Panc1 (cell line): ENCODE data around the gene SLC38A9. TPM values are rescaled to one million over a fixed set of nuclear protein-coding genes. Genes with fewer than 3 reads are reported as not detected.

Source experiments
- ATAC-seq: fragments of 200-7000 bp; cut with Tn5 transposase; 2 replicates; pipeline ENCODE4 v1.9.1; 2020; ENCODE audit warnings: mild to moderate bottlenecking, moderate library complexity
- BruUV-seq: library from RNA; stranded (reverse); fragments of 400-500 nt; replicated peaks from 2 replicates; lab custom pipeline; 2021; lab: Mats Ljungman, UMichigan
- CTCF ChIA-PET: fragments of 300-600 bp; sonication (Branson Sonifier 250); formaldehyde crosslinking; loops from one replicate; lab custom pipeline; 2022; ENCODE audit warnings: antibody characterized with exemption; lab: Charles Lee
- POLR2A ChIA-PET: fragments of 300-600 bp; sonication (Branson Sonifier 250); formaldehyde crosslinking; loops from one replicate; lab custom pipeline; 2022; ENCODE audit warnings: antibody characterized with exemption; lab: Charles Lee
- DNase-seq: peaks from one replicate; pipeline ENCODE4 v3.0.0-alpha.2; 2010; ENCODE audit warnings: low read depth, low spot score
- H3K27ac ChIP-seq: 2 replicates; pipeline ENCODE4 v1.5.1; 2011; ENCODE audit warnings: mild to moderate bottlenecking, low read length, inconsistent platforms
- H3K27me3 ChIP-seq: fragments of 200-500 bp; sonication (Bioruptor generic); 2 replicates; pipeline ENCODE4 v1.6.0; 2014; ENCODE audit warnings: low read length, inconsistent platforms; ENCODE audit not compliant: control insufficient read depth, insufficient read depth
- H3K36me3 ChIP-seq: fragments of 200-500 bp; sonication (Bioruptor generic); 2 replicates; pipeline ENCODE4 v1.5.1; 2014; ENCODE audit warnings: inconsistent platforms, mild to moderate bottlenecking, low read length, moderate library complexity; ENCODE audit not compliant: control insufficient read depth, insufficient read depth
- H3K4me1 ChIP-seq: 2 replicates; pipeline ENCODE4 v1.5.1; 2011; ENCODE audit warnings: inconsistent platforms, mild to moderate bottlenecking, low read length, moderate library complexity; ENCODE audit not compliant: control insufficient read depth, insufficient read depth
- H3K4me3 ChIP-seq, 2 experiments: 2 replicates each; pipeline ENCODE4 v1.5.1; 2011 to 2012; ENCODE audit warnings: low read depth in 2 of 2, low read length in 2 of 2, mild to moderate bottlenecking in 2 of 2, inconsistent platforms in 1 of 2, moderate library complexity in 1 of 2
- H3K9me3 ChIP-seq: fragments of 200-500 bp; sonication (Bioruptor generic); 2 replicates; pipeline ENCODE4 v1.5.1; 2014; ENCODE audit warnings: low read depth, mild to moderate bottlenecking, inconsistent platforms, low read length, moderate library complexity; ENCODE audit not compliant: control insufficient read depth, insufficient read depth
- CTCF ChIP-seq: fragments of 450-650 bp; IDR thresholded peaks from 2 replicates; pipeline ENCODE4 v1.5.1; 2017; ENCODE audit warnings: mild to moderate bottlenecking
- POLR2AphosphoS5 ChIP-seq: IDR thresholded peaks from 2 replicates; pipeline ENCODE4 v1.6.1; 2012; ENCODE audit warnings: mild to moderate bottlenecking, low read depth, low read length, moderate library complexity
- REST ChIP-seq, 2 experiments: IDR thresholded peaks; 2 replicates each; pipeline ENCODE4 v1.6.1; 2011 to 2012; ENCODE audit warnings: low read depth in 2 of 2, control low read depth in 1 of 2, low read length in 1 of 2, mild to moderate bottlenecking in 1 of 2, moderate library complexity in 1 of 2; ENCODE audit not compliant: insufficient read depth in 1 of 2
- SIN3A ChIP-seq: IDR thresholded peaks from 2 replicates; pipeline ENCODE4 v1.6.1; 2012; ENCODE audit warnings: low read depth, mild to moderate bottlenecking, low read length, moderate library complexity, borderline replicate concordance; ENCODE audit not compliant: insufficient read depth
- TCF7L2 ChIP-seq: IDR thresholded peaks from 2 replicates; pipeline ENCODE4 v1.6.1; 2011; ENCODE audit warnings: mild to moderate bottlenecking, low read depth, low read length, inconsistent platforms
- in situ Hi-C: cut with HindIII; loops from 2 replicates; pipeline ENCODE4 v1.10.0; 2016; ENCODE audit warnings: low sequenced_read_pairs, low pct_unique_long_range_greater_than_20kb
- intact Hi-C: fragments of 100-400 bp; cut with micrococcal nuclease; formaldehyde crosslinking; loops from one replicate; pipeline ENCODE4 v1.10.0; 2022; ENCODE audit not compliant: unreplicated experiment
- total RNA-seq: library from RNA; stranded (reverse); gene quantifications from one replicate; pipeline ENCODE4 v1.2.1, GENCODE V29; 2021; ENCODE audit not compliant: unreplicated experiment

Gene SLC38A9
- total RNA-seq, 1 experiment from 2014 or later = 12.8 TPM

GRCh38 chr5:55599148-55600050, 112.7 kb downstream of the SLC38A9 start:
- ATAC-seq (no peak), DNase-seq (no peak)
- in situ Hi-C loops (no loop called here), intact Hi-C loops (no loop called here)
- TF ChIP-seq CTCF (no peak), TCF7L2 (no peak), POLR2AphosphoS5 (no peak), SIN3A (no peak), REST (IDR thresholded peaks at IDR 0.05; ENCODE audit: insufficient read depth in 1 of 2, low read depth in 2 of 2, low read length in 1 of 2) (no peak)
- no peaks in the 10 kb centered on the region for H3K36me3 ChIP-seq
- peaks cover 14% of the 10 kb centered on the region for H3K4me1 ChIP-seq
- no peak overlapping the region for H3K4me3 ChIP-seq
- H3K27me3 ChIP-seq = no peaks in the 10 kb centered on the region
- H3K27ac ChIP-seq = no peak overlapping the region
- ChIA-PET POLR2A (no interaction called here), CTCF (no interaction called here)
- no TSS peak for BruUV-seq
- H3K9me3 ChIP-seq = no peaks in the 10 kb centered on the region

- no peak overlapping the region for H3K4me3 ChIP-seq
- no peaks in the 10 kb centered on the region for H3K36me3 ChIP-seq
- peaks cover 13% of the 10 kb centered on the region for H3K4me1 ChIP-seq
- H3K27ac ChIP-seq = no peak overlapping the region
- no peak for DNase-seq
- TF ChIP-seq SIN3A (no peak), TCF7L2 (no peak), CTCF (no peak), REST (IDR thresholded peaks at IDR 0.05; ENCODE audit: insufficient read depth in 1 of 2, low read depth in 2 of 2, low read length in 1 of 2) (no peak), POLR2AphosphoS5 (no peak)
- no peak for ATAC-seq
- H3K9me3 ChIP-seq = no peaks in the 10 kb centered on the region
- no peaks in the 10 kb centered on the region for H3K27me3 ChIP-seq
- intact Hi-C loops = no loop called here
- in situ Hi-C loops = no loop called here
- ChIA-PET CTCF (no interaction called here), POLR2A (no interaction called here)
- BruUV-seq = no TSS peak
Observed at GRCh38 chr5:55597014-55597981, 114.8 kb downstream of the SLC38A9 start.
